ENCODE results near the gene KRTAP13-4.

DNA sequence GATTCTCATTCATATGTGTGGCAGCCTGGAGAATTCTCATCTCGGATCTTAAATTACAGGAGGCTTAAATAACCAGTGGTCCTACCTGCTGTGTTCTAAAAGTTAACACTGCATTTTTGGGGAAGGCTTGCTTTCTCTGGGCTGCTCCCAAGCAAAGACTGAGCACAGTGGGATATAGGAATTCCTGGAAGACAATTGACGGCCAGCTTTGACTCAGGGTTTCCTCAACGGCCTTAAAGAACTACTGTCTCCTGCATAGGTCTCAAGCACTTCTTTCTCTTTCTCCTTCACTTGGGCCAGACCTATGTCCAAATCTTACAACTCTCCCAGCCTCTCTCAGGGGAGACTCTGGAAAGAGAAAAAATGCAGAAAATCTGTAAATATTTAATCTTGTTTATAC, 3.3 kb upstream of the KRTAP13-4 start:
- TF ChIP-seq CTCF (IDR thresholded peaks at IDR 0.05), result no peak
- no peak for TF ChIP-seq POLR2A (IDR thresholded peaks at IDR 0.05; ENCODE audit: low read length)
- no peak for TF ChIP-seq HDAC2 (IDR thresholded peaks at IDR 0.05)
- TF ChIP-seq, protein P1, sequence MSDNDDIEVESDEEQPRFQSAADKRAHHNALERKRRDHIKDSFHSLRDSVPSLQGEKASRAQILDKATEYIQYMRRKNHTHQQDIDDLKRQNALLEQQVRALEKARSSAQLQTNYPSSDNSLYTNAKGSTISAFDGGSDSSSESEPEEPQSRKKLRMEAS (IDR thresholded peaks at IDR 0.05), result no peak
- TF ChIP-seq JUN (IDR thresholded peaks at IDR 0.05), result no peak
- no peak for TF ChIP-seq HEYL (CRISPR knock-in tag; IDR thresholded peaks at IDR 0.05)
